HG03521 (cell line): ENCODE results near the gene CA11.
A peak's percentile ranks its signal among the peaks of the same experiment; 100 is the strongest.
"Not testable (repeated sequence)": the region's sequence is repeated elsewhere in the genome, so short reads cannot be mapped to it uniquely, and the experiment has no call there.

Source experiments
- ATAC-seq: cut with Tn5 transposase; IDR thresholded peaks from one replicate; pipeline ENCODE4 v1.9.1; 2021; ENCODE audit warnings: mild to moderate bottlenecking, moderate library complexity; ENCODE audit not compliant: unreplicated experiment

Gene CA11

DNA sequence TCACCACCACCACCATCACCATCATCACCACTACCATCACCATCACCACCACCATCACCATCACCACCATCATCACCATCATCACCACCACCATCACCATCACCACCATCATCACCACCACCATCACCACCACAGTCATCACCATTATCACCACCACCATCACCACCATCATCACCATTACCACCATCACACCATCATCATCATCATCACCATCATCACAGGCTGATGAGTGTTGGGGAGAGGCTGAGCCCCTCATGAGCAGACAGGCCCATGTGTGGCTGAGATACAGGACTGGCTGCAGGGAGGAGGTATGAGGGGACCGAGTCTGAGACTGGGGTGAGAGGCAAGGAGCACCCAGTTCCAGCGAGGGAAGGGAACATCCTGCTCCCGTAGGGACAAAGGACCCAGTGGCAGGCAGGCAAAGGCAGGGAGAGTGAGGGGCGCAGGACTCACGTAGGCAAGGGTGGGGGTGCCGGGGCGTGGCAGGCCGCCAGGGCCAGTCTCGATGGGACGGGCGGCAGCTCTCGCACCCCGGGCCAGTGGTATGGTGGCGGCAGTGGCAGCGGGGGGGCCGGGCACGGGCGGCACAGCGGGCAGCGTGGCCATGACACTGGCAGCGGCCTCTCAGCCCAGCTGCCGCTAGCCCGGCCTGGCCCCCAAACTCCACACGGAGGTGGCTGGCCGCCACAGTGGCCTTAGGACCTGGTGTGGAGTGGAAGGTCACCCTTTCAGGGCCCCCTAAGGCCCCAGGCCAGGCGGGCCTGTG, 24.1 kb upstream of the CA11 start:
- ATAC-seq: no peak

DNA sequence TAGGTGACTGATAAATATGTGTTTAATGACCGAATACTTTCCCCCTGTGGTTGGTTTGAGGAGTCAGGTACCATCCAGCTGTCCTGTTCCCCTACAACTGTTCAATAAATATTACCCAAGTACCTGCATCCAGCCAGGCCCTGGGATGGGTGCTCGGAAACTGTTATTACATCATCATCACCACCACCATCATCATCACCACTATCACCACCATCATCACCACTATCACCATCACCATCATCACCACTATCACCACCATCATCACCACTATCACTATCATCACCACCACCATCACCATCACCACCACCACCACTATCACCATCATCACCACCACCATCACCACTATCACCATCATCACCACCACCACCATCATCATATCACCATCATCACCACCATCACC, 22.8 kb upstream of the CA11 start:
- ATAC-seq: no peak

DNA sequence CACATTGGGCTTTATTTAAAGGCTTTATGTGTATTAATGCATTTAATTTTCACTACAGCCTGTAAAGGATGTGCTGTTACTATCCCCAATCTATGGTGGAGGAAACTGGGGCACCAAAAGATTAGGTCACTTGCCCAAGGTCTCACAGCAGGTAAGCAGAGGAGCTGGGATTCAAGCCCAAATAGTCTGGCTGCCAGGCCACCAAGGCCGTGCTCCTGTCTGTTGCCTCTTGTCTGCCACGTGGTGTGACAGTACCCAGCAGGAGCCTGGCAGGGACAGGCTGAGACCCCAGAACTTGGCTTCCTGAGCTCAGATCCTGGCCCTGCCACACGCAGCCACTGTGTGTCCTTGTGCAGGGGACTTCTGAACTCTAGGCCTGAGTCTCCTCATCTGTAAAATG, 22.3 kb upstream of the CA11 start:
- no peak for ATAC-seq

DNA sequence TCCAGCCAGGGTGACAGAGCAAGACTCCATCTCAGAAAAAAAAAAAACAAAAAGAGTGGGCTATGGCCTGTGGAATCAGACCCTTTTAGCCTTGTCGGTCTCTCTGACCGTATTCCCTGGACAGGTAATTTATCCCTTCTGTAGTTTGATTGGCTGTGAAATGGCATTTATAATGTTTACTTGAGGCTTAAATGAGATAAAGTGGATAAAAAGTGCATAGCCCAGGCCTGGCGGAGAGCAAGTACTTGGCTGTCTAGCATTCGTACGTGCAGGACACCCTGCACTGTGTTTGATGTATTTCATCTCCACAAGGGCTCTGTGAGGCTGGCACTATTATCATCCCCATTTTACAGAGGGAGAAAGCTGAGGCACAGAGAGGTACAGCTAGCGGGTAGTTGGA, 19.8 kb upstream of the CA11 start:
- no peak for ATAC-seq

DNA sequence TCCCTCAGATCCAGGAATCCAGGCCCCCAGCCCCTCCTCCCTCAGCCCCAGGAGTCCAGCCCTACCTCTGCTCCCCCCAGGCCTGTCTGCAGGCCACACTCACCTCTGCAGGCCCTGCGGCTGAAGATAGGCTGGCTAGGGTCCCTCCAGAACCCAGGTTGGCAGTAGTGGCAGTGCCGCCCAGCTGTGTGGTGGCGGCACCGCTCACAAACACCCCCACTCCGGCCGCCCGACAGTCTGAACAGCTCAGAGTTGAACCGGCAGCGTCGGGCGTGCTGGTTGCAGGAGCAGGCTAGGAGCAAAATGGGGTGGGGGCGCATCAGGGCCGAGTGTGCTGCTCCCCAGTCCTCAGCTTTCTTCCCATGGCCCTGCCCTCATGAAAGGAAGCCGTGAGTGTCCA, 18.5 kb upstream of the CA11 start:
- ATAC-seq: no peak

DNA sequence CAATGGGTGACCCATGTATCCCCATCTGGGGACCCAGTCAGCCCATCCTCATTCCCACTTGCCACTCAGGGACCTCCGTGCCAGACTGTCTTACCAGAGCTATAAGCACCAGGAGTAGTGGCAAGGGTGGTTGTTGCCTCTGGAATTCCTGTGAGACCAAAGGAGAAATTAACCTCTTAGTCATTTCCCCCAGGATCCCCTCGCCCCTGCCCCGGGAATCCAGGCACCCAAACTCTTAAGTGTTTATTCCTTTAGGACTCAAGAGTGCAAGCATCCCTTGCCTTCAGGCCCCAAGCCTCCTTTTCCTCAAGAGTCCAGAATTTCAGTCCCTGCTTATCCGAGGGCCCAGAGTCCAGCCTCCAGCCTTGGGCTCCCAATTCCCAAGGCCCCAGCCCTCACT, 17.7 kb upstream of the CA11 start:
- no peak for ATAC-seq

DNA sequence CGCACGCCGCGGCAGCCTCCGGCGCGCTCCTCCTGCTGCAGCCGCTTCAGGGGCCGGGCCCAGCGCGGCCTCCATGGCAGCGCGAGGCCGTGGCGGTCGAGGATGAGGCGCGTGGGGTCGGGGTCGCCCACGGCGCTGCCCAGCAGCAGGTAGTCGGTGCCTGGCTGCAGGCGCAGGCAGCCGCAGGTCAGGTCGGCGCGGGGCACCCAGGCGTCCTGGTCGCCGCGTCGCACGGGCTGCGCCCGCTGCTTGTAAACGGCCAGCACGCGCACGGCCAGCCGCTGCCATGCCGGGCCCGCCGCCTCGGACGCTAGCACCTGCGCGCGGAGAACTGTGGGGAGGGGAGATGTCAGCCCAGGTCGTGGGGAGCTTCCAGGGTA, 15.7 kb upstream of the CA11 start:
- ATAC-seq: no peak

DNA sequence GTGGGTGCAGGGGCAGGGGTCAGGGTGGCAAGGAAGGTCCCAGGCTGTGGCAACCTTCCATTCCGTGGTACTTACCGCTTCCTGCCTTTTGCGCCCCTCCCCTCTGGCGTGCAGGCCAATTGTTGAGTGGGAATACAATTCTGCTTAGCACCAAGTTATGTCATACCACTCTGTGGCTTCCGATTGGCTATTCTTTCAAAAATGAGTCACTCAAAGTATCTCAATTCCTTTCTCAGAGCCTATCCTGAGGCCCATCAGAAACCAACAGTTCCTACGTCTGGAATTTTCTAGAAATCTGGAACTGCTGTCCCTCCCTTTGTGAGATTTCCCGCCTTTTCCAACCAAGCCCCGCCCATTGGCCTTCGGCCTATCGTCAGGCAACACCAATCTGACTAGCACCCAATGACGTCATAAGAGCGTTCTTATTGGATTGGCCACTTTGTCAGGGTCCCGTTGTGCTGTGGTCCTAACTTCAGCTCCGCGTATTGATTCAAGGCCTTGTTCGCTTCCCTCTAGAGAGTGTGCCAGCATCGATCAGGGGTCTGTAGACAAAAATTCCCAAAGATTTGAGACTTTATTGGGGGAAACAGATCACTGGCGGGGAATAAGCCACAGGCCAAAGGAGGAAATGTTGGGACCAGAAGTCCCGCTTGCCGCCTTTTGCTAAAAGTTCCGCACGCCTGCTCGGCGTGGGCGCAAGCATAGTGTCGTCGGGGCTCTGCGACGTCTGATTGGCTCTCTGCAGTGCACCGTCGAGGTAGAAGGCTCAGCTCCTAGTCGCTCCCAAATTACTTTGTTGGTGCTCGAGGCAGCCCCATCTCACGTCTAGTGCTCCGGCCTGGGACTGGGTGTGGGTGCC, 15.1 kb upstream of the CA11 start:
- ATAC-seq: peak; percentile 71

DNA sequence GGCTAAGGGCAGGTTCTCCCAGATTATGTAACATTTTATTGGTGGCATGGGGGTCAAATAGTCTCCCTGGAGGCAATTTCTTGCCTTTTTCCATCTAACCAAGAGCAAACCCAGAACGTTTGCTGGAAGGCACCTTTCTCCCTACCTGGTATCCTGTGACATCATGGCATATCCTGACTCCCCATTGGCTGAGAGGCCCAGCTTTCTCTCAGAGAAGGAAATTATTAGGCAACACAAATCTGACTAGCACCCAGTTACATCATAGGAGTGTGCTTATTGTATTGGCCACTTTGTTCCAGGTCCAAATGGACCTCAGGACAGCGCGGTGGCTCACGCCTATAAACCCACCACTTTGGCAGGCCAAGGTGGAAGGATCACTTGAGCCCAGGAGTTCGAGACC, 13.8 kb upstream of the CA11 start:
- no peak for ATAC-seq

DNA sequence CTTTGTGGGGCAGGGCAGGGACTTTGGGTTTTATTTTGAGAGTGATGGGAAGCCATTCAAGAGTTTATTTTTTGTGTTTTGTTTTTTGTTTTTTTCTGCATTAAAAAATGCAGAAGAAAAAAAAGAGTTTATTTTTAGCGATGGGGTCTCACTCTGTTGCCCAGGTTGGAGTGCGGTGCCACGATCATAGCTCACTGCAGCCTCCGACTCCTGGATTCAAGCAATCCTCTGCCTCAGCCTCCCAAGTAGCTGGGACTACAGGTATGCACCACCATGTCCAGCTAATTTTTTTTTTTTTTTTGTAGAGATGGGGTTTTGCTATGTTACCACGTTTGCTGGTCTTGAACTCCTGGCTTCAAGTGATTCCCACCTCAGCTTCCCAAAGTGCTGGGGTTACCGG, 12.5 kb upstream of the CA11 start:
- no peak for ATAC-seq

DNA sequence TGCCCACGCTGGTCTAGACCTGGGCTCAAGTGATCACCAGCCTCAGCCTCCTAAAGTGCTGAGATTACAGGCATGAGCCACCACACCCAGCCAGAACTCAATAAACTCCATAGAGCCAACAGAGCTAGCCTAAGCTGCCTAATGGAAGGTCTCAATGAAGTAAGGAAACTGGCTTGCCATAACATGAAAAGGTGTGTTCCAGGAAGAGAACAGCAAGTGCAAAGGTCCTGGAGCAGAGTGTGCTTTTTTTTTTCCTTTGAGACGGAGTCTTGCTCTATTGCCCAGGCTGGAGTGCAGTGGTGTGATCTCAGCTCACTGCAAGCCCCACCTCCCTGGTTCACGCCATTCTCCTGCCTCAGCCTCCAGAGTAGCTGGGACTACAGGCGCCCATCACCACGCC, 11.8 kb upstream of the CA11 start:
- not testable (repeated sequence) for ATAC-seq

DNA sequence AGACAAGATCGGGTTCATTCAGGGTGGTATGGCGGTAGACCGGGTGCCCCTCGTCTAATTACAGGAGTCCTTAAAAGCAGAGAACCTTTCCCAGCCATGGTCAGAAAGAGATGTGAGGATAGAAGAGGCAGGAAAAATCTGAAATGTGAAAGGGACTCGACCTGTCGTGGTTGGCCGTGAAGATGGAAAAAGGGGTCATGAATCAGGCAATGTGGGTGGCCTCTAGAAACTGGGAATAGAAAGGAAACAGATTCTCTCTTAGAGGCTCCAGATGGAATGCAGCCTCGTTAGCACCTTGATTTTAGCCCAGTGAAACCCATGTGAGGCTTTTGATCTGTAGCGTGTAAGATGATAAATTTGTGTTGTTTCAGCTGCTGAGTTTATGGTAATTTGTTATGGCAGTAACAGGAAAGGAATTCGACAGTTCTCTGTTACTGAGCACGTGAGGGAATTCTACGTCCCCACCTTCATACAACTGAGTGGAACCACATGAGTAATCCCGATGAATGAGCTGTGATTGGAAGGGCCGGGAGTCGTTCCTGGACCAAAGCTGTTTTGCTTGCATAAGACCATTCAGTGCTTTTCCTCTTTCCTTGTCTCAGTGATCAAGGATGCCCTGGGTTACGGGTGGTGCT, 11.0 kb upstream of the CA11 start:
- no peak for ATAC-seq

DNA sequence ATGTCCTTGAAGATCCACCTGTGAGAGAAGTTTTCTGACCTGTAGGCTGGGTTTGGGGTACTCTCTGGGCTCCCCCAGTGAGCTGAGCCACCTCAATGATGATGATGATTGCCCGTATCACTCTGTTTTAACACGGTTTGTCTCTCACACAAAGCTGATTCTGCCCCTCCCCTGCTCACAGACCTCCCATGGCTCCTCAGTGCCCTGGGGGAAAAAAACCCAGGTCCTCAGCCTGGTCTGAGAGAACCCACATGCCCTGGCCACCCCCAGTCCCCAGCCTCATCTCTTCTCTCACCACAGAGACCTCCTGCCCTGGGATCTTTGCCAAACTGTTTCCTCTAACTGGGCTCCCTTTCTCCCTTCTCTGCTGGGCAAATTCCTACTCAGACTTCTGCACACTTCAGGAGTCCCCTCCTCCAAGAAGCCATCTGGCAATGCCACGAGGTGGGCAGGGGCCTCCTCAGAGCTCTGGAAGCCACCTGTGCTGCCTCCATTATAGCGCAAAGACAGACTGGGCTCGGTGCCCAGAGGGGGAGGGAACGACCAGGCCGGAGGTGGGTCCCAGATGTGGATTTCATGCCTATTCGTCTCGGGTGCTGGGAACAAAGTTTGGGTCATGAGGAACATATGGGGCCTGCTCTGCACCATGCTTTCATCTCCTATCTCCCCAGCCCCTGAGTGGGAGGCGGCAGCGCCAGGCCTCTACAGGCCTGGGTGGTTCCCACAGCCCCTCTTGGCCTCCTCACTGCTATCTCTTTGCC, 8.5 kb upstream of the CA11 start:
- no peak for ATAC-seq

DNA sequence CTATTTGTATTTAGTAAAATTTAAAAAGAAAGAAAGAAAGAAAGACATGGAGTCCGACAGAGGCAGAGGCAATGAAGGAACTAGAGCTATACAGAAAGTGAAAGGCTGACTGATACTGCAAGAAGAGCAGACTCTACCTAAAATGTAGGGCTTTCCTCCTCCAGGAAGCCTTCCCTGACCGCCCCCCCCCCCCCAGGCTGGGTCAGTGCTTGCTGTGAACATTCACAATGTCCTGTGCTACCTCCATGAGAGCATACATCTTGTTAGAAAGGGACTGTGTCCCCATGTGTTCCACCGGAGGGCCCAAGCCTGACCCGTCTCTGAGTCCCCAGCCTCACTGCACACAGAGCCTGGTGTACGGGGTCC, 5.7 kb upstream of the CA11 start:
- ATAC-seq: no peak

DNA sequence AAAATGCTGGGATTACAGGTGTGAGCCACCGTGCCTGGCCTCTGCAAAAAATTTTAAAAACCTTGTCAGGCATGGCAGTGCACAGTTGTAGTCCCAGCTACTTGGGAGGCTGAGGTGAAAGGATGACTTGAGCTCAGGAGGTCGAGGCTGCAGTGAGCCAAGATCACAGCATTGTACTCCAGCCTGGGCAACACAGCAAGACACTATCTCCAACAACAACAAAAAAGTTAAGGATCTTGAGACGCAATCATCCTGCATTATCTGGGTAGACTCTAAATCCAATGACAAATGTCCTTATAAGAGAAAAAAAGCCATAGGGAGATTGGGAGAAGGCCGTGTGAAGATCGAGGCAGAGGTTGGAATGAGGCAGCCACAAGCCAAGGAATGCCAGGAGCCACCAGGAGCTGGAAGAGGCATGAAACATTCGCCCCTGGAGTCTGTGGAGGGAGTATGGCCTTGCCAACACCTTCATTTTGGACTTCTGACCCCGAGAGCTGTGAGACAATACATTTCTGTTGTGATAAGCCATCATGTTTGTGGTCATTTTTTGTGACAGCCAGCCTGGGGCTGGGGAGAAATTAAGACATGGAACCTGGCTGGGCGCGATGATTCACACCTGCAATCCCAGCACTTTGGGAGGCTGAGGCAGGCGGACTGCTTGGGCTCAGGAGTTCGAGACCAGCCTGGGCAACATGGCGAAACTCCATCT, 5.1 kb upstream of the CA11 start:
- ATAC-seq: no peak

DNA sequence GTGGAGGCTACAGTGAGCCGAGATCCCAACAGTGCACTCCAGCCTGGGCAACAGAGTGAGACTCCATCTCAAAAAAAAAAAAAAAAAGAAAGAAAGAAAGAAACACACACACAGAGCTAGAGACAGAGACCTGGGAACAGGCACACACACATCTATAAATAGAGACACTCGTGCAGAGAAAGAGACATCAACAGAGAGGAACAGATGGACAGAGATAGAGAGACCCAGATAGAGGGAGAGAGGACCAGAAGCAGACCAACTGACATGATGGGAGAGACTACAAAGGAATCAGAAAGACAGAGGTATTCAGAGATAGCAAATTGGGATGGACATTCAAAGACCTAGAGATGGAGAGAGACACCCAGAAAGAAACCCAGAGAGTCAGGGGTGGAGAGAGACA, 2.1 kb upstream of the CA11 start:
- ATAC-seq: no peak

DNA sequence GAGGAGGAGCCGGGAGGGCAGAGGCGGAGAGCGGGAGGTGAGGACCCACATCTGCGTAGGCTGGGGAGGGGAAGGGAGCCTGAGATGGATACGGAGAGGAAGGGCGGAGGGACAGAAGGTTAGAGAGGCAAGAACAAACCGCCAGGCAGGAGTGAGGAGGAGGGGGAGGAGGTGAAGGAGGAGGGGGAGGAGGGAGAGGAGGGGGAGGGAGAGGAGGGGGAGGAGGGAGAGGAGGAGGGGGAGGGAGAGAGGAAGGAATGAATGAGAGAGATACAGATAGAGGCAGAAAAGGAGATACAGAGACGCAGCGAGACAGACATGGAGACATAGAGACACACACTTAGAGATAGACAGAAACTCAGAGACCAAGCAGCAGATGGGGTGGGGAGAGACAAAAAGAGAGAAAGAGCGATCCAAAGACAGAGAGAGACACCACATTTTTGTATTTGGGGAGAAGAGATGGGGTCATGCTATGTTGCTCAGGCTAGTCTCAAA, 782 bp upstream of the CA11 start:
- ATAC-seq: no peak

DNA sequence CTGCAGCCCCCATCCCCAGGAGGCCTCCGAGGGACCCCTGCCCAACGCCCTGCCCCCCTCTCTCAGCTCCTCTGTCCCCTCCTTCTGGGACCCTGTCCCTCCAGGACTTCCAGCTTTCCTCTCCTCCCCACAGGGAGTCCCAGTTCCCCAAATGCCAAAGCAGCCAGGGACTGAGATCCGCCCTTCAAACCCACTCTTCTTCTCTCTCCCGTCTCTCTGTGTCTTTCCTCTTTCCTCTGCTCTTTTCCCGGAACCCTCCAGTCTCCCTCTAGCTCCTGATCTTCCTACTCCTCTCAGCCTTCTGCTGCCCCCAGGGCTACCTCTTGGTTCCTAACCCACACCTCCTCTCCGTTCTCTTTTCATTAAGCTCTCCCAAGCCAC, 377 bp downstream of the CA11 start:
- no peak for ATAC-seq

DNA sequence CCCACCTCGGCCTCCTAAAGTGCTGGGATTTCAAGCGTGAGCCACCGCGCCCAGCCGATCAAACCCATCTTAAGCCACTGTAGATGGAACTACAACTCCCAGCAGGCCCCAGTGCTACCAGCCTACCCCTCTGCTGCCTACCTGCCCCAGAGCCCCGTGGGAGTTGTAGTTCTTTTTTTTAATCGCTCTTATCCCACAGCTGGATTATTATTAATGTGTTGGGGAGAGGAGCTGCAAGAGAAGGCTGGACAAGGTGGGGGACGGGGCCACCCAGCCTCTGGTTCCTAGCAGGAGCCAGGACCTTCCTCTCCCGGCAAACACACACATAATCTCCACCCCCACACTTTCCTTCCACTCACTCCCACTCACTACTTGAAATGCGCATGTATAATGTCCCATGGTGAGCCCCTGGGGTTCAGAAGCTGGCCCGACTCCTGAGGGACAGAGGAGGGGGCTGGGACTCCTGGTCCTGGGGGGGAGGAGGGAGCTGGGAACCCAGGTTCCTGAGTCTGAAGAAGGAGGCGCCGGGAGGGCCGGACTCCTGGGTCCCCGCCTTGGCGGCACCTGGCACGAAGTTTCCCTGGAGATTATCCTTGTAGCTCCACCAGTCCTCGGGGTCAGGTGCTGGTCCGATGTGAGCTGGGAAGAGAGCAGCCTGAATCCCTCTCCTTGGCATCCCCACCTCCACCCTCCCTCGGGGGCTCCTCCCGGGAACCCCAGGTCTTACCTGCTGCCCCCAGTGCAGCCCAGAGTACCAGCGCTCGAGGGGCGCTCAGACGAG, 958 bp downstream of the CA11 start:
- ATAC-seq: no peak

DNA sequence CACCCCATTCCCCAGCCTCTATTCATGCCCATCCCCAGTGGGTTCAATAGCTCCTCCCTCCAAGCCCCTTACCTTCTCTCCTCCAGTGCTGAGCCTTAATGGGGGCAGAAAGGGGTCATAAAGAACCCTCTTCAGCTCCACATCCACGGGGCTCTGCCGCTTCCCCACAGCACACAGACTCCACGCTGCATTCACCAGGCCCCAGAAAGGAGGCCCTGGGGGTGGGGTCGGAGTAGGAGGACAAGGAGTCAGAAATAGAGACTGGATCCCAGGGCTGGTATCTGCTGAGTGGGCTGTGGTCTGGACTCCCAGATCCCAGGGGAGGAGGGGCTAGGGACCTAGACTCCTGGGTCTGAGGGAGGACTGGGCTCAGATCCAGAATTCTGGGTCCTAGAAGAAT, 1.6 kb downstream of the CA11 start:
- no peak for ATAC-seq
